PFSK-1 (cell line): Measurements from ENCODE around the gene VARS2.
A peak's percentile ranks its signal among the peaks of the same experiment; 100 is the strongest.

Experiments
- FOXP2 ChIP-seq: optimal IDR thresholded peaks from 2 replicates; pipeline ENCODE3; 2011; ENCODE audit warnings: borderline replicate concordance, control low read depth, inconsistent platforms; ENCODE audit not compliant: insufficient read depth; ENCODE audit errors: extremely low read length, extremely low read depth
- POLR2AphosphoS5 ChIP-seq: IDR thresholded peaks from 2 replicates; pipeline ENCODE4 v1.6.1; 2012; ENCODE audit warnings: low read depth, mild to moderate bottlenecking, control low read depth, low read length, moderate library complexity
- REST ChIP-seq, 2 experiments: IDR thresholded peaks; 2 replicates each; pipeline versions ENCODE4 v1.6.1 to v1.8.0; 2011 to 2012; ENCODE audit warnings: low read depth in 2 of 2, low read length in 2 of 2, control low read depth in 1 of 2, inconsistent platforms in 1 of 2, mild to moderate bottlenecking in 1 of 2, moderate library complexity in 1 of 2; ENCODE audit not compliant: insufficient read depth in 1 of 2
- SIN3A ChIP-seq: IDR thresholded peaks from 2 replicates; pipeline ENCODE4 v1.6.1; 2012; ENCODE audit warnings: mild to moderate bottlenecking, low read length, moderate library complexity, borderline replicate concordance; ENCODE audit not compliant: insufficient read depth
- TAF1 ChIP-seq: IDR thresholded peaks from 2 replicates; pipeline ENCODE4 v1.6.1; 2012; ENCODE audit warnings: low read length, control low read depth, borderline replicate concordance; ENCODE audit not compliant: insufficient read depth

The VARS2 gene

GRCh38 chr6:30907758-30908591 lies 6.1 kb upstream of the VARS2 start, which contains the start of gene GTF2H4:
GTF2H4 (plus strand) TSS chr6:30908207.
- no peak for TF ChIP-seq TAF1
- TF ChIP-seq REST (IDR thresholded peaks at IDR 0.05; ENCODE audit: insufficient read depth in 1 of 2, low read depth in 2 of 2, low read length in 2 of 2) = 0 out of 4 replicates have a peak, but pooled peaks have one; percentile 23 to 46
- no peak for TF ChIP-seq POLR2AphosphoS5
- TF ChIP-seq SIN3A = no peak
- peak; percentile 45 for TF ChIP-seq FOXP2

- TF ChIP-seq TAF1 = no peak
- TF ChIP-seq FOXP2 = no peak
- no peak for TF ChIP-seq REST (IDR thresholded peaks at IDR 0.05; ENCODE audit: insufficient read depth in 1 of 2, low read depth in 2 of 2, low read length in 2 of 2)
- TF ChIP-seq POLR2AphosphoS5 = no peak
- no peak for TF ChIP-seq SIN3A
Observed at GRCh38 chr6:30908700-30909099, 5.3 kb upstream of the VARS2 start.

- no peak for TF ChIP-seq REST (IDR thresholded peaks at IDR 0.05; ENCODE audit: insufficient read depth in 1 of 2, low read depth in 2 of 2, low read length in 2 of 2)
- TF ChIP-seq POLR2AphosphoS5 = no peak
- TF ChIP-seq TAF1 = no peak
- TF ChIP-seq FOXP2 = no peak
- no peak for TF ChIP-seq SIN3A
Observed at GRCh38 chr6:30912746-30913520, 1.1 kb upstream of the VARS2 start.

GRCh38 chr6:30913721-30914075 lies 340 bp upstream of the VARS2 start:
- TF ChIP-seq FOXP2 (no peak), REST (IDR thresholded peaks at IDR 0.05; ENCODE audit: insufficient read depth in 1 of 2, low read depth in 2 of 2, low read length in 2 of 2) (no peak), TAF1 (no peak), SIN3A (no peak), POLR2AphosphoS5 (no peak)
